Measurements from ENCODE around the gene SLC38A6. TPM values are rescaled to one million over a fixed set of nuclear protein-coding genes. Genes with fewer than 3 reads are reported as not detected.
"Not testable (repeated sequence)": the region's sequence is repeated elsewhere in the genome, so short reads cannot be mapped to it uniquely, and the experiment has no call there.

SLC38A6 gene
- total RNA-seq, 2 donors from 2014 or later = 5.9 to 8.0 TPM

GRCh38 chr14:61076556-61076955, 95.5 kb downstream of the SLC38A6 start:
- Mint-ChIP-seq H3K4me3 (no peak overlapping the region), H3K4me1 (ENCODE audit: low read depth) (no peaks in the 10 kb centered on the region), H3K27ac (no peak overlapping the region), H3K36me3 (ENCODE audit: insufficient read depth in 2 of 2) (no peaks in the 10 kb centered on the region), H3K9me3 (no peaks in the 10 kb centered on the region), H3K27me3 (ENCODE audit: low read depth) (no peaks in the 10 kb centered on the region)
- DNase-seq = no peak
- no peak for ATAC-seq (replicated peaks in 1 of 2)

DNA sequence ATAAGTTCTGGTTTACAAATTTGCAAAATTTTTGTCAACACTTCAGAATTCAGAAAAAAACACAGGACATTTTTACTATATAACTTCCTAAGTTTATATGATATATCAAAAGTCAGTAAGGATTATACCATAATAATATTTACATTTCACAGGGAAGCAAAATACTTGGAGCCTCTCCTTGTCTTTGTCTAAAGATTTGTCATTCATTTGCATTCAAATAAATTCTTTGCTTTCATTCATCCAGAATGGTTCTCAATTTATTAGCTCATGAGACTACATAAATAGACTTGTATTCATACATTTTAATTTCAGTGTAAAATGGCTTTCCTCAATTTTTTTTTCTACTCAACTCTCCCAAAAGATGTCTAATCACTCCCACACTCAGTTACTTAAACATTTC, 96.4 kb downstream of the SLC38A6 start:
- no peak for DNase-seq
- Mint-ChIP-seq H3K36me3 (ENCODE audit: insufficient read depth in 2 of 2) (no peaks in the 10 kb centered on the region), H3K27ac (no peak overlapping the region), H3K9me3 (no peaks in the 10 kb centered on the region), H3K4me3 (no peak overlapping the region), H3K4me1 (ENCODE audit: low read depth) (no peaks in the 10 kb centered on the region), H3K27me3 (ENCODE audit: low read depth) (no peaks in the 10 kb centered on the region)
- ATAC-seq (replicated peaks in 1 of 2) = no peak

GRCh38 chr14:61077951-61078720, 97.1 kb downstream of the SLC38A6 start:
- H3K4me3 Mint-ChIP-seq = no peak overlapping the region
- H3K27me3 Mint-ChIP-seq (ENCODE audit: low read depth) = no peaks in the 10 kb centered on the region
- DNase-seq (no peak), ATAC-seq (replicated peaks in 1 of 2) (no peak)
- no peak overlapping the region for H3K27ac Mint-ChIP-seq
- H3K36me3 Mint-ChIP-seq (ENCODE audit: insufficient read depth in 2 of 2) = no peaks in the 10 kb centered on the region
- no peaks in the 10 kb centered on the region for H3K4me1 Mint-ChIP-seq (ENCODE audit: low read depth)
- H3K9me3 Mint-ChIP-seq = no peaks in the 10 kb centered on the region

DNA sequence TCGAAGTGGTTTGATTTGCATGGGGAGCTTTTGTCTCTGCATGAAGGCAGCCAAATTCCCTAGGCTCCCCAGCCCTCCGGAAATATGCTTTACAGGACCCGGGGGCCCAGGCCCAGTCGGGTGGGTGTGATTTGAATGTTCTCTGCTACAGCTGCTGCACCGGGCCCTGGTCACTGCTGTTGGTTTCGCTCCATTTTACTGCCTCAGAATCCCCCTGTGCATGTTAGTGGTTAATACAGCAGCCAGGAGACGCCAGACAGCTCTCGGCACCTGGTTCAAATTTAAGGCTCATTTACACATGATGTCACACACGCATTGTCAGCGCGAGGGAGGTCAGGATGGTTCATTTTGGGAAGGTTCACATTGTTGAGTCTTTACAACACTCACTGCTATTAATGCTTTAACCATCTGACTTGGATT, 99.6 kb downstream of the SLC38A6 start:
- no peaks in the 10 kb centered on the region for H3K27me3 Mint-ChIP-seq (ENCODE audit: low read depth)
- no peak overlapping the region for H3K27ac Mint-ChIP-seq
- no peak overlapping the region for H3K4me3 Mint-ChIP-seq
- DNase-seq = no peak
- no peak for ATAC-seq (replicated peaks in 1 of 2)
- H3K4me1 Mint-ChIP-seq (ENCODE audit: low read depth) = no peaks in the 10 kb centered on the region
- H3K9me3 Mint-ChIP-seq = peaks cover 1 to 2% of the 10 kb centered on the region in 2 donors
- peaks cover 0 to 3% of the 10 kb centered on the region in 2 donors for H3K36me3 Mint-ChIP-seq (ENCODE audit: insufficient read depth in 2 of 2)

- H3K9me3 Mint-ChIP-seq = peaks cover 1 to 2% of the 10 kb centered on the region in 2 donors
- H3K4me1 Mint-ChIP-seq (ENCODE audit: low read depth) = peaks cover 7% of the 10 kb centered on the region
- DNase-seq (no peak), ATAC-seq (replicated peaks in 1 of 2) (no peak)
- no peak overlapping the region for H3K4me3 Mint-ChIP-seq
- no peaks in the 10 kb centered on the region for H3K27me3 Mint-ChIP-seq (ENCODE audit: low read depth)
- H3K36me3 Mint-ChIP-seq (ENCODE audit: insufficient read depth in 2 of 2) = peaks cover 0 to 3% of the 10 kb centered on the region in 2 donors
- H3K27ac Mint-ChIP-seq = no peak overlapping the region
Measured at GRCh38 chr14:61088081-61088480, 107.0 kb downstream of the SLC38A6 start.

- no peak overlapping the region for H3K27ac Mint-ChIP-seq
- H3K9me3 Mint-ChIP-seq = peaks cover 2 to 4% of the 10 kb centered on the region in 2 donors
- ATAC-seq (replicated peaks in 1 of 2) (no peak), DNase-seq (no peak)
- peaks cover 7% of the 10 kb centered on the region for H3K4me1 Mint-ChIP-seq (ENCODE audit: low read depth)
- H3K27me3 Mint-ChIP-seq (ENCODE audit: low read depth) = no peaks in the 10 kb centered on the region
- no peak overlapping the region for H3K4me3 Mint-ChIP-seq
- peaks cover 0 to 3% of the 10 kb centered on the region in 2 donors for H3K36me3 Mint-ChIP-seq (ENCODE audit: insufficient read depth in 2 of 2)
Measured at GRCh38 chr14:61089126-61089750, 108.2 kb downstream of the SLC38A6 start.

DNA sequence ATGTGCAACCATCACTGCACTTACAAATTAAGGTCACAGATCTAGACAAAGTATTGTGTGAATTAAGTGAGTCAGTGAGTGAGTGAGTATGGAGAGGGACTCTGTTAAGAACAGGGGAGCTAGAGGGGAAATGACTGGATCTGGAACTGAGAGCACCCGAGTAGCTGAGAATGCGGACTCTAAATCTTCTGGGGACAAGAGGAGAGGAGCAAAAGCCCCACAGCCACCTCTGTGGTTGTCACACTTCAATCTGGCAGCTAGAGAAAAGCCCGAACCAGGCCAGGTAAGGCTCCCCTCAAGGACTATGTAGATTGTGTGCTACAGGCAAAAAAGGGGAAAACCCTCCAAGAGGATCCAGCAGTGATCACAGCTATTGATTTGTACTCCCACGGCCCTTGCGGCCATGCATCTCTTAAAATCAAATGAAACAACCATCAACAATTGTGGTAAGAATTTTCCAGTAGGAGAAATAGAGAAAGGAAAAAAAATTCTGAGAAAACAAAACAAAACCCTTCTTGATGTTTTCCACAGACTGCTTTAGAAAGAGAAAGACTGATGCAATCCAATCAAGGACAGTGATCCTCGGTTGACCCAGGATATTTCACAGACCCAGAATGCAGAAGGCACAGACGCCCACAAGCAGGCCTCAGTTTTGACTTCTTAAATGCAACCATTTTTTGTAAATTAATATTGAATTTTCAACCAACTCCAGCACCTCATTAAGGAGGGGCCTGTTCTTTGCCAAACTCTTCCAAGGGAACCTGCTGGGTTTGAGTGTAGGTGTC, 109.6 kb downstream of the SLC38A6 start:
- no peak overlapping the region for H3K4me3 Mint-ChIP-seq
- DNase-seq (peak in 1 of 2 donors; percentile 8), ATAC-seq (replicated peaks in 1 of 2) (peak; percentile 73 to 81)
- peaks cover 0 to under 1% of the 10 kb centered on the region in 2 donors for H3K36me3 Mint-ChIP-seq (ENCODE audit: insufficient read depth in 2 of 2)
- H3K27ac Mint-ChIP-seq = no peak overlapping the region
- no peaks in the 10 kb centered on the region for H3K27me3 Mint-ChIP-seq (ENCODE audit: low read depth)
- H3K4me1 Mint-ChIP-seq (ENCODE audit: low read depth) = peaks cover 7% of the 10 kb centered on the region
- H3K9me3 Mint-ChIP-seq = peaks cover 0 to 6% of the 10 kb centered on the region in 2 donors

- Mint-ChIP-seq H3K9me3 (peaks cover 0 to 6% of the 10 kb centered on the region in 2 donors), H3K36me3 (ENCODE audit: insufficient read depth in 2 of 2) (no peaks in the 10 kb centered on the region), H3K4me3 (no peak overlapping the region)
Measured at GRCh38 chr14:61091657-61092273, 110.7 kb downstream of the SLC38A6 start.

GRCh38 chr14:61098096-61098495, 117.1 kb downstream of the SLC38A6 start:
- H3K36me3 Mint-ChIP-seq (ENCODE audit: insufficient read depth in 2 of 2); H3K9me3 Mint-ChIP-seq: not testable (repeated sequence)

More at GRCh38 chr14:61091657-61092273, 110.7 kb downstream of the SLC38A6 start:
- no peaks in the 10 kb centered on the region for H3K27me3 Mint-ChIP-seq (ENCODE audit: low read depth)
- H3K27ac Mint-ChIP-seq = no peak overlapping the region
- no peak for DNase-seq
- H3K4me1 Mint-ChIP-seq (ENCODE audit: low read depth) = peaks cover 7% of the 10 kb centered on the region
- no peak for ATAC-seq (replicated peaks in 1 of 2)

DNA sequence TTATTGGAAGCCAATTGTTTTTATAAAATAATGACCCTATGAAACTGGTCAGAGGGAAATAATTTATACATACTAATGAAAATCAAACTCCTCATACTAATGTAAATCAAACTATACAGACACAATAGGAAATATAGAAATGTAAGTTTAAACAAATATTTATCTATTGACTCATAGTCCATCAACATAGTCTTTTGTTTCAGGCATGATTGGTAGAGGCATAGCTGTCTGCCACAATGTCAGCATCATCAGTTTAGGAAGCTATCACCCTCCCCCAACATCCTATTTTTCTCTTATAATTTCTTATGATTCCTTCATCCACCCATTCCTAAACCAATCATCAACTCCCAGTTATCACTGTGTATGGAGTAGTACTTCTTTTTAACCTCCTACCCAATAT, 117.7 kb downstream of the SLC38A6 start:
- no peaks in the 10 kb centered on the region for H3K27me3 Mint-ChIP-seq (ENCODE audit: low read depth)
- no peak for DNase-seq
- H3K36me3 Mint-ChIP-seq (ENCODE audit: insufficient read depth in 2 of 2) = peaks cover 2 to 3% of the 10 kb centered on the region in 2 donors

More at GRCh38 chr14:61098096-61098495, 117.1 kb downstream of the SLC38A6 start:
- H3K4me3 Mint-ChIP-seq; DNase-seq; H3K27ac Mint-ChIP-seq; H3K27me3 Mint-ChIP-seq (ENCODE audit: low read depth); ATAC-seq (replicated peaks in 1 of 2): not testable (repeated sequence)
- H3K4me1 Mint-ChIP-seq (ENCODE audit: low read depth) = peaks cover 12% of the 10 kb centered on the region

DNA sequence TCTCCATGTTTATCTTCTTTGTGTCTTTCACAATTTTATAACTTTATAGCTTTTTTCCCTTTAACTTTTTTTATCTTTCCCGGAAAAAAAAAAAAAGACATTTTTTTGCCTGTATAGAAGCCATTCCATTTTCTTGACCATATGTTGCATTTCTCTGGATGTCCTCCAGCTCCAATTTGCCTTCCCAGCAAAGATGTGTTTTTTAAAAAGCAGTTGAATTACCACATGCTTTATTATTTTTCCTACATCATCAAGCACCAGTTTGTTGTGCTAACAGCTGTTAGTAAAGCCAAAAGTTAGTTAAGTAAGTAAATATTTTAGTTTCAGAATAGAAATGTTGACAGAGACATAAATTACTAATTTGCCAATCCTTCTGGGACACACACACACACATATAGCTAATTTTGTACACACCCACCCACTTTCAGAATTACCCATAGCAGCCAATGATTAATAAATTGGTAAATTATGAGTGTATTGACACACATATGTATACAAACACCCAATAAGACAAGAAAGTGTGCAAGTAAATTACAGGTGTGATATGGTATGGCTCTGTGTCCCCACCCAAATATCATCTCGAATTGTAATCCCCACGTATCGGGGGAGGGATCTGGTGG, 118.3 kb downstream of the SLC38A6 start:
- ATAC-seq (replicated peaks in 1 of 2) (no peak), DNase-seq (no peak)
- no peaks in the 10 kb centered on the region for H3K27me3 Mint-ChIP-seq (ENCODE audit: low read depth)
- H3K36me3 Mint-ChIP-seq (ENCODE audit: insufficient read depth in 2 of 2) = peaks cover 2 to 3% of the 10 kb centered on the region in 2 donors
- no peak overlapping the region for H3K4me3 Mint-ChIP-seq
- peaks cover 0 to 5% of the 10 kb centered on the region in 2 donors for H3K9me3 Mint-ChIP-seq
- H3K4me1 Mint-ChIP-seq (ENCODE audit: low read depth) = peaks cover 24% of the 10 kb centered on the region
- no peak overlapping the region for H3K27ac Mint-ChIP-seq

More for the DNA sequence above, 117.7 kb downstream of the SLC38A6 start:
- peaks cover 0 to 5% of the 10 kb centered on the region in 2 donors for H3K9me3 Mint-ChIP-seq
- no peak overlapping the region for H3K27ac Mint-ChIP-seq
- H3K4me1 Mint-ChIP-seq (ENCODE audit: low read depth) = peaks cover 18% of the 10 kb centered on the region
- H3K4me3 Mint-ChIP-seq = no peak overlapping the region
- ATAC-seq (replicated peaks in 1 of 2) = no peak

GRCh38 chr14:61101803-61102548, 120.9 kb downstream of the SLC38A6 start:
- no peak for DNase-seq
- no peak for ATAC-seq (replicated peaks in 1 of 2)
- Mint-ChIP-seq H3K9me3 (peaks cover 0 to under 1% of the 10 kb centered on the region in 2 donors), H3K27me3 (ENCODE audit: low read depth) (no peaks in the 10 kb centered on the region), H3K36me3 (ENCODE audit: insufficient read depth in 2 of 2) (peaks cover under 1 to 1% of the 10 kb centered on the region in 2 donors), H3K27ac (no peak overlapping the region), H3K4me1 (ENCODE audit: low read depth) (peaks cover 26% of the 10 kb centered on the region), H3K4me3 (peak overlapping the region in 1 of 2 donors; percentile 57)
